ENCODE results near the gene CCDC149.

CCDC149 gene

DNA sequence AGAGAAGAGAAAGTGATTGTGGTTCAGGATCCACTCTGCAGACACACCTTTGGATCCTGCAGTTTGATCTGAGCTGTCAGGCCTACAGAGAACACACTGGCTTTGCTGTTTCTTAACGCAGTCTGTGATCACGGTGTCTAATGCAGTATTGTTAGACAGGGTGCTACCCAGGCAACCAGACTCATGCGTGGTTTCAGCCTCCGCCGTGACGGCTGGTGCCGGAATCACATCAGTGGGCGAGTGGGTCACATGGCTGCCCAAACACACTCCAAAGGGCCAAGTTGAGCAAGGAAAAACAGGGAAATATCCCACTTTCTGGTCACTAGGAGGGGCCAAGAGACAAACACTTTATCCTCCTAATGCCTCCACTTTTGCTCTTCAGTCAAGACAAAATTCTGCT lies 27.5 kb downstream of the CCDC149 start:
- DNase-seq (ENCODE audit: low read depth) = peak; percentile 7
- TF ChIP-seq, protein P1, sequence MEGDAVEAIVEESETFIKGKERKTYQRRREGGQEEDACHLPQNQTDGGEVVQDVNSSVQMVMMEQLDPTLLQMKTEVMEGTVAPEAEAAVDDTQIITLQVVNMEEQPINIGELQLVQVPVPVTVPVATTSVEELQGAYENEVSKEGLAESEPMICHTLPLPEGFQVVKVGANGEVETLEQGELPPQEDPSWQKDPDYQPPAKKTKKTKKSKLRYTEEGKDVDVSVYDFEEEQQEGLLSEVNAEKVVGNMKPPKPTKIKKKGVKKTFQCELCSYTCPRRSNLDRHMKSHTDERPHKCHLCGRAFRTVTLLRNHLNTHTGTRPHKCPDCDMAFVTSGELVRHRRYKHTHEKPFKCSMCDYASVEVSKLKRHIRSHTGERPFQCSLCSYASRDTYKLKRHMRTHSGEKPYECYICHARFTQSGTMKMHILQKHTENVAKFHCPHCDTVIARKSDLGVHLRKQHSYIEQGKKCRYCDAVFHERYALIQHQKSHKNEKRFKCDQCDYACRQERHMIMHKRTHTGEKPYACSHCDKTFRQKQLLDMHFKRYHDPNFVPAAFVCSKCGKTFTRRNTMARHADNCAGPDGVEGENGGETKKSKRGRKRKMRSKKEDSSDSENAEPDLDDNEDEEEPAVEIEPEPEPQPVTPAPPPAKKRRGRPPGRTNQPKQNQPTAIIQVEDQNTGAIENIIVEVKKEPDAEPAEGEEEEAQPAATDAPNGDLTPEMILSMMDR (IDR thresholded peaks at IDR 0.05; ENCODE audit: low read length, missing control alignments) = no peak
- H3K4me3 ChIP-seq (replicated peaks; ENCODE audit: low read depth, low read length) = no peak overlapping the region

DNA sequence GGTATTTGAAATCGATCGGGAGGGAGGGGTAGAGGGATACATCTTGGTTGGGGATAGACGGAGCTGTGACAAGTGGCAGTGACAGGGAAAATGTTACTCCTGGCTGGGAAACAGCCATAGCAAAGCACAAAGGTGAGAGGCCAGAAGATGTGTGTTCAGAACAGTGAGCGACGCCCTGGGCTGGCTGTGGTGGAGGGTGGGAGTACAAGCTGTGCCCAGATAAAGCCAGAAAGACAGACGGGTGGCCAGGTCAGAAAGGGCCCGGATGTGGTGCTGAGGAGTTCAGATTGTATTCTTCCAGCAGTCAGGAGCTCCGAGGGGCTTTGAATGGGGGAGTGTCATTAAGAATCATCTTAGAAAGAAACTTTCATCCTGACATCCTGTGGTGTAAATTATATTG lies 27.9 kb downstream of the CCDC149 start:
- TF ChIP-seq, protein P1 (IDR thresholded peaks at IDR 0.05; ENCODE audit: low read length, missing control alignments) = no peak
- DNase-seq (ENCODE audit: low read depth) = no peak
- no peak overlapping the region for H3K4me3 ChIP-seq (replicated peaks; ENCODE audit: low read depth, low read length)

DNA sequence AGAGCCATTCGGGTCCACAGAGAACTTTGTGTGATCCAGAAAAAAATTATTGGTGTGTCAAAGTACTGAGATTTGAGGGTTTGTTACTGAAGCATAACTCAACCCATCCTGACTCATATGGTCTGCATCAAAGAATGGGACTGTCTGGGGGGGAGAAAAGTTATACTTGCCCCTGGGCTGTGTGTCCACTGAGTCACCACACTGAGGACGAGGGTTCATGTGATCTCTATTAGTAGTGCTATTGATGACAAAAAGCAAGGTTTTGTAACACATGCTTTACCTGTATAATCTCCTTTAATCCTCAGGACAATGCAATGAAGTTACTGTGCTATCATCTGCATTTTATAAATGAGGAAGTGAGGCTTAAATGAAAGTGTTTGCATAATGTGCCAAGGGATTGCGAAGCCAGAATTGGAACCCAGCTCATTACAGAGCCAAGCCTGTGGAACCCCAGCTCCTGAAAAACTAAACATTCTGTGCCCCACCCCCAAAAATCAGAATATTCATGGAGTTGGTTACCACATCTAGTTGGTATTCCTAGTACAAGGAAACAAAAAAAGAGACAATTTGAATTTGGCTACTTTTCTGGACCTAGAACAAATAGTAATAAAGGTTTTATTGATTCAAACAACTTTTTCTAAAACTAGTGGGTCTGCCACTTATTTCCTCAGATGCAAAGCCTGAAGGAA lies 31.2 kb downstream of the CCDC149 start:
- TF ChIP-seq, protein P1 (IDR thresholded peaks at IDR 0.05; ENCODE audit: low read length, missing control alignments) = no peak
- no peak for DNase-seq (ENCODE audit: low read depth)
- H3K4me3 ChIP-seq (replicated peaks; ENCODE audit: low read depth, low read length) = no peak overlapping the region

DNA sequence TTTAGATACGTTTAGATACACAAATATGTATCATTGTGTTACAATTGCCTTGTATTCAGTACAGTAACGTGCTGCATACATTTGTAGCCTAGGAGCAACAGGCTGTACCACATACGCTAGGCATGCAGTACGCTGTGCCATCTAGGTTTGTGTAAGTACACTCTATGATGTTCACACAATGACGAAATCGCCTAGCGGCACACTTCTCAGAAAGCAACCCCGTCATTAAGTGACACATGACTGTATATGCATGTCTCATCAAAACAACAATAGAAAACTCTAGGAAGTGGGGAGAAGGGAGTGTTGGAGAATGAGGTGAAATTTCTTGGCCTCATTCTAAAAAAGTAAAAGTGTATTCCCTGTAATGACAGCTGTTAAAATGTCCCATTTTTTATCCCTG lies 32.7 kb downstream of the CCDC149 start:
- no peak overlapping the region for H3K4me3 ChIP-seq (replicated peaks; ENCODE audit: low read depth, low read length)
- peak; percentile 4 for DNase-seq (ENCODE audit: low read depth)
- TF ChIP-seq, protein P1 (IDR thresholded peaks at IDR 0.05; ENCODE audit: low read length, missing control alignments) = no peak

DNA sequence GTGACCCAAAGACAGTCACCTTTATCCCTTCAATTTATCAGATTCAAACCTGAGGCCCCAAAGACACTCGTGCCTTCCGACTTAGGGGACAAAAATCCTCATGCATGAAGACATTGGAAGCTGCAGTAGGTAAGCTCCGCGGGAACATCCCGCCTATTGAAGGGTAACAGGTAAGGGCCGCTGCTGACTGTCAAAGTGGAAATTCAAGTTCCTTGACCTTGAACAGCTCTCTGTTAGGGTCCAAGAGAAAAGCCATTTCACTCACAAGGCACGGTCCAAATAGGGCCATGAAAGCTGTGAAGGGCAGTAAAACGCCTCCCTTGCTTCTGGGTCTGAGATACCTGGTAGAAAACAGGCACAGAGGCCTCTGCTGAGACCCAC lies 34.2 kb downstream of the CCDC149 start:
- no peak for DNase-seq (ENCODE audit: low read depth)
- H3K4me3 ChIP-seq (replicated peaks; ENCODE audit: low read depth, low read length) = no peak overlapping the region
- TF ChIP-seq, protein P1 (IDR thresholded peaks at IDR 0.05; ENCODE audit: low read length, missing control alignments) = no peak

DNA sequence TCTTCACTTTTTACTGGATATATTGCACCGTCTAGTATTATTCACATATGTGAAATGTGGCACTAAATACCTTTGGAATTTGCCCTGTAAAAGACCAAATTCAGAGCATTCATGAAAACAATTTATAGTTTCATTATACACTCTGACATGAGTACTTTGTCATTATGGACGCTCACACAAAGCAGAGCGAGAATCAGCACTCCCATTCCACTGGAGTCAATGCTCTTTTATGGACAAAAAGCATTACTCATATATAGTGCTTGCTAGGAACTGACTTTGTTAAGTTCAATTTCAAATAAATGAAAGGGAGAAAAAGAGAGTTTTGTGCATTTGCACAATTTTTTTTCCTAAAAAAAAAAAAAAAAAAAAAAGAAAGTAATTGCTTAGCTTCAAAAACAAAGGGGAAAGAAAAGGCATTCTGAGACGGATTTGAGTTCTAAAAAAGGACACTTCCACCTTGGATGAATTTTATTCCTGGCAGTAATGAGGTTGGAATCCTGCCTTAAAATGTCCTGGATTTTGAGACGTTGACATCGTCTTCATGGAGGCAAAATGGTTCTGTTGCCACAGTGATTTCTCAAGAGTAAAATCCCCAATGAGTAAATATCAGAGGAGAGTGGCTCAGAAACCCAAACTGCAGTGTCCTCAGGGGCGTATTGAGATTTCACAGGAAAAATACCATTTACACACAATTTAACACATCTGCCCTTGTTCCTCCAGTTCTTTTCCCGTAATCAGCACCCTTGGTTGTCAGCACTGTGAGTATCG lies 34.8 kb downstream of the CCDC149 start:
- DNase-seq (ENCODE audit: low read depth) = no peak
- no peak overlapping the region for H3K4me3 ChIP-seq (replicated peaks; ENCODE audit: low read depth, low read length)
- TF ChIP-seq, protein P1 (IDR thresholded peaks at IDR 0.05; ENCODE audit: low read length, missing control alignments) = no peak
